ENCODE measurements around the gene METTL23. TPM values are rescaled to one million over a fixed set of nuclear protein-coding genes. Genes with fewer than 3 reads are reported as not detected.

Gene METTL23
- total RNA-seq, 2 experiments from 2014 or later, result 35.4 to 37.8 TPM

DNA sequence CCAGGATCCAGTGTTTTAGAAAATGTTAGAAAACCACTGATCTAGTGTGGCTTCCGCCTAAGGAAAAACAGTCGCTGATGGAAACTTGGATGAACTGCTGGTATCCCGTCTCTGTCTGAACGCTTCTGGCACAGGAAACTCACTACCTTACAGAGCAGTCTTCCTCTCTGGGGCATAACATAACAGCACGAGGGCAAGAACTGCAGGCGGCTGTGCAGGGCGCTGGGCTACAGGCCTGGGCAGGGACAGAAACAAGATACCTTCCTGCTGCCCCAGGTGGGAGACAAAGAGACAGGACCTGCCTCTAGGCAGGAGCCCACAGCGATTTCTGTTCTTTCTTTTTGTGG, 26.4 kb upstream of the METTL23 start:
- Mint-ChIP-seq H3K4me3 (no peak overlapping the region), H3K9me3 (no peaks in the 10 kb centered on the region), H3K27ac (peak overlapping the region; percentile 4), H3K27me3 (no peaks in the 10 kb centered on the region), H3K36me3 (ENCODE audit: low read depth) (no peaks in the 10 kb centered on the region), H3K4me1 (ENCODE audit: low read depth) (no peaks in the 10 kb centered on the region)
- DNase-seq, result no peak
- Histone ChIP-seq H3K9me3 (ENCODE audit: control insufficient read depth in 1 of 2, insufficient read depth in 1 of 2, low read length in 2 of 2) (no peaks in the 10 kb centered on the region), H3K36me3 (ENCODE audit: insufficient read depth, low read length) (no peaks in the 10 kb centered on the region), H3K27ac (ENCODE audit: low read depth in 1 of 2, low read length in 2 of 2) (no peak overlapping the region), H3K27me3 (ENCODE audit: control insufficient read depth in 1 of 2, insufficient read depth in 2 of 2, low read length in 2 of 2) (no peaks in the 10 kb centered on the region), H3K4me3 (ENCODE audit: low read length) (no peak overlapping the region), H3K4me1 (ENCODE audit: insufficient read depth, low read length) (peaks cover 3% of the 10 kb centered on the region)
- ChIA-PET POLR2A (no interaction called here), CTCF (no interaction called here)
- intact Hi-C loops (cut with DNase I, micrococcal nuclease), result no loop called here
- TF ChIP-seq, protein P1, sequence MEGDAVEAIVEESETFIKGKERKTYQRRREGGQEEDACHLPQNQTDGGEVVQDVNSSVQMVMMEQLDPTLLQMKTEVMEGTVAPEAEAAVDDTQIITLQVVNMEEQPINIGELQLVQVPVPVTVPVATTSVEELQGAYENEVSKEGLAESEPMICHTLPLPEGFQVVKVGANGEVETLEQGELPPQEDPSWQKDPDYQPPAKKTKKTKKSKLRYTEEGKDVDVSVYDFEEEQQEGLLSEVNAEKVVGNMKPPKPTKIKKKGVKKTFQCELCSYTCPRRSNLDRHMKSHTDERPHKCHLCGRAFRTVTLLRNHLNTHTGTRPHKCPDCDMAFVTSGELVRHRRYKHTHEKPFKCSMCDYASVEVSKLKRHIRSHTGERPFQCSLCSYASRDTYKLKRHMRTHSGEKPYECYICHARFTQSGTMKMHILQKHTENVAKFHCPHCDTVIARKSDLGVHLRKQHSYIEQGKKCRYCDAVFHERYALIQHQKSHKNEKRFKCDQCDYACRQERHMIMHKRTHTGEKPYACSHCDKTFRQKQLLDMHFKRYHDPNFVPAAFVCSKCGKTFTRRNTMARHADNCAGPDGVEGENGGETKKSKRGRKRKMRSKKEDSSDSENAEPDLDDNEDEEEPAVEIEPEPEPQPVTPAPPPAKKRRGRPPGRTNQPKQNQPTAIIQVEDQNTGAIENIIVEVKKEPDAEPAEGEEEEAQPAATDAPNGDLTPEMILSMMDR (IDR thresholded peaks at IDR 0.05), result no peak
- ATAC-seq (ENCODE audit: poor library complexity), result no peak

GRCh38 chr17:76700617-76701470, 25.8 kb upstream of the METTL23 start:
- H3K4me3 ChIP-seq (ENCODE audit: low read length), result no peak overlapping the region
- H3K27me3 ChIP-seq (ENCODE audit: control insufficient read depth in 1 of 2, insufficient read depth in 2 of 2, low read length in 2 of 2), result no peaks in the 10 kb centered on the region
- no peaks in the 10 kb centered on the region for H3K27me3 Mint-ChIP-seq
- TF ChIP-seq, protein P1 (IDR thresholded peaks at IDR 0.05), result no peak
- H3K9me3 ChIP-seq (ENCODE audit: control insufficient read depth in 1 of 2, insufficient read depth in 1 of 2, low read length in 2 of 2), result no peaks in the 10 kb centered on the region
- ATAC-seq (ENCODE audit: poor library complexity) (no peak), DNase-seq (peak in 3 of 14 experiments; percentile 34 to 60 (median 48))
- H3K4me3 Mint-ChIP-seq, result no peak overlapping the region
- H3K4me1 ChIP-seq (ENCODE audit: insufficient read depth, low read length), result peaks cover 3% of the 10 kb centered on the region
- peak overlapping the region; percentile 4 for H3K27ac Mint-ChIP-seq
- H3K36me3 ChIP-seq (ENCODE audit: insufficient read depth, low read length), result no peaks in the 10 kb centered on the region
- H3K9me3 Mint-ChIP-seq, result no peaks in the 10 kb centered on the region
- no peaks in the 10 kb centered on the region for H3K4me1 Mint-ChIP-seq (ENCODE audit: low read depth)
- no peak overlapping the region for H3K27ac ChIP-seq (ENCODE audit: low read depth in 1 of 2, low read length in 2 of 2)
- intact Hi-C loops (cut with DNase I, micrococcal nuclease), result no loop called here
- ChIA-PET POLR2A (no interaction called here), CTCF (no interaction called here)
- H3K36me3 Mint-ChIP-seq (ENCODE audit: low read depth), result no peaks in the 10 kb centered on the region

DNA sequence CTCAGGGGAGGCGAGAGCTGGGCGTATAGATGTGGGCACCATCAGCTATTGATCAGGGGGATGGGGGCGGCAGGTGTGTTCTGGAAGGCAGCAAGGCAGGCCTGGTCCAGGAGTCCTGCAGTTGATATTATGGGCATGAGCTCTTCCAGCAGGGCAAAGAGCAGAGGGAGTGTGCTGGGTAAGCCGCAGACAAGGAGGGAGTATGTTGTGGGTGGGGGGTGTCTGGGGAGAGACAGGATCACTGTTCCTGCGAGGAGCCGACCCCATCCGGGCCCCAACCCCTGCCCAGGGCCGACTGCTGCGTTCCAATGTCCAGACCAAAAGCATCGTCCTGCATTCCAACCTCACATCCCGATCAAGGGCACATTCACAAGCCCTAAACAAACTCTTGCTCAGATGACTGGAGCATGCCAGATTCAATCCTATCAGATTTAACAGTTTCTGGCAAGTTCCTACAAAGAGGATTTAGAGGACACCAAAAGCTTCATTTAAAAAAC, 25.1 kb upstream of the METTL23 start:
- Mint-ChIP-seq H3K36me3 (ENCODE audit: low read depth) (no peaks in the 10 kb centered on the region), H3K27ac (no peak overlapping the region), H3K27me3 (no peaks in the 10 kb centered on the region), H3K9me3 (no peaks in the 10 kb centered on the region), H3K4me1 (ENCODE audit: low read depth) (no peaks in the 10 kb centered on the region), H3K4me3 (no peak overlapping the region)
- no peaks in the 10 kb centered on the region for H3K36me3 ChIP-seq (ENCODE audit: insufficient read depth, low read length)
- H3K4me3 ChIP-seq (ENCODE audit: low read length), result no peak overlapping the region
- H3K27me3 ChIP-seq (ENCODE audit: control insufficient read depth in 1 of 2, insufficient read depth in 2 of 2, low read length in 2 of 2), result no peaks in the 10 kb centered on the region
- H3K27ac ChIP-seq (ENCODE audit: low read depth in 1 of 2, low read length in 2 of 2), result no peak overlapping the region
- ATAC-seq (ENCODE audit: poor library complexity), result no peak
- H3K4me1 ChIP-seq (ENCODE audit: insufficient read depth, low read length), result peaks cover 3% of the 10 kb centered on the region
- H3K9me3 ChIP-seq (ENCODE audit: control insufficient read depth in 1 of 2, insufficient read depth in 1 of 2, low read length in 2 of 2), result no peaks in the 10 kb centered on the region
- no peak for DNase-seq
- CTCF ChIA-PET, result no interaction called here
- POLR2A ChIA-PET, result no interaction called here
- intact Hi-C loops (cut with DNase I, micrococcal nuclease), result no loop called here
- TF ChIP-seq, protein P1 (IDR thresholded peaks at IDR 0.05), result no peak
